Endothelial cell of umbilical vein (primary cell): ENCODE data around the gene SUCLG2. TPM values are rescaled to one million over a fixed set of nuclear protein-coding genes. Genes with fewer than 3 reads are reported as not detected.

Experiments used
- BruUV-seq: library from RNA; stranded (reverse); fragments of 400-500 nt; replicated peaks from 2 replicates; lab custom pipeline; 2021; lab: Mats Ljungman, UMichigan
- CTCF ChIA-PET: fragments of 300-600, 350-600 bp; sonication (Branson Sonifier 250); formaldehyde crosslinking; loops from one replicate; lab custom pipeline; 2021; ENCODE audit warnings: antibody characterized with exemption, inconsistent platforms; lab: Charles Lee
- POLR2A ChIA-PET: fragments of 300-600, 350-600 bp; sonication (Branson Sonifier 250); formaldehyde crosslinking; loops from one replicate; lab custom pipeline; 2021; ENCODE audit warnings: antibody characterized with exemption, inconsistent platforms; lab: Charles Lee
- DNase-seq: peaks from one replicate; pipeline ENCODE4 v3.0.0-alpha.2; 2011; ENCODE audit warnings: low read depth, low spot score
- FAIRE-seq: peaks from 2 replicates; lab custom pipeline; 2011; peaks lifted over from hg19 to GRCh38; lab: Jason Lieb, UNC
- H2AFZ ChIP-seq: 2 replicates; pipeline ENCODE4 v1.6.0; 2012; ENCODE audit warnings: low read depth, low read length, control low read depth, inconsistent platforms
- H3K27ac ChIP-seq: 2 replicates; pipeline ENCODE4 v1.5.1; 2011; ENCODE audit warnings: low read depth, mild to moderate bottlenecking, control low read depth, low read length, moderate library complexity; ENCODE audit not compliant: insufficient read depth
- H3K27me3 ChIP-seq, 2 experiments: 2 replicates each; pipeline versions ENCODE4 v1.6.0 to v1.6.1; 2011; ENCODE audit warnings: low read length in 2 of 2, mixed read lengths in 1 of 2; ENCODE audit not compliant: control insufficient read depth in 2 of 2, insufficient read depth in 2 of 2
- H3K36me3 ChIP-seq, 2 experiments: 2 replicates in 1 of 2; 3 replicates in 1 of 2; pipeline ENCODE4 v1.5.1; 2011; ENCODE audit warnings: low read length in 2 of 2, mild to moderate bottlenecking in 1 of 2, moderate library complexity in 1 of 2; ENCODE audit not compliant: control insufficient read depth in 2 of 2, insufficient read depth in 2 of 2; ENCODE audit errors: extremely low read depth in 1 of 2
- H3K4me1 ChIP-seq: 3 replicates; pipeline ENCODE4 v1.5.1; 2011; ENCODE audit warnings: mild to moderate bottlenecking, low read length; ENCODE audit not compliant: control insufficient read depth, insufficient read depth; ENCODE audit errors: extremely low read depth
- H3K4me2 ChIP-seq: 2 replicates; pipeline ENCODE4 v1.6.1; 2011; ENCODE audit warnings: low read length, control low read depth, mixed read lengths; ENCODE audit not compliant: insufficient read depth
- H3K4me3 ChIP-seq, 3 experiments: fragments of 200-600 bp in 1 of 3; sonication (generic), shearing (Covaris generic) in 1 of 3; replicated peaks in 1 of 3; 2 replicates each; pipeline ENCODE4 v1.5.1; 2011 to 2016; ENCODE audit warnings: control low read depth in 3 of 3, low read length in 3 of 3, mild to moderate bottlenecking in 2 of 3, inconsistent platforms in 1 of 3, low read depth in 1 of 3, moderate library complexity in 1 of 3; ENCODE audit not compliant: insufficient read depth in 1 of 3
- H3K79me2 ChIP-seq: 2 replicates; pipeline ENCODE4 v1.6.0; 2012; ENCODE audit warnings: low read length, inconsistent platforms; ENCODE audit not compliant: control insufficient read depth, insufficient read depth
- H3K9ac ChIP-seq: replicated peaks from 2 replicates; pipeline ENCODE3; 2011; ENCODE audit warnings: low read length, control low read depth; ENCODE audit not compliant: insufficient read depth; ENCODE audit errors: extremely low read depth
- H3K9me1 ChIP-seq: replicated peaks from 3 replicates; pipeline ENCODE4 v1.6.0; 2011; ENCODE audit warnings: mild to moderate bottlenecking, low read length; ENCODE audit not compliant: control insufficient read depth, insufficient read depth; ENCODE audit errors: extremely low read depth
- H3K9me3 ChIP-seq: replicated peaks from 2 replicates; pipeline ENCODE4 v1.5.1; 2012; ENCODE audit warnings: low read length, inconsistent platforms; ENCODE audit not compliant: control insufficient read depth, insufficient read depth
- H4K20me1 ChIP-seq: replicated peaks from 2 replicates; pipeline ENCODE3; 2011; ENCODE audit warnings: mild to moderate bottlenecking, low read length; ENCODE audit not compliant: control insufficient read depth, insufficient read depth; ENCODE audit errors: extremely low read depth
- EZH2 ChIP-seq: IDR thresholded peaks from 2 replicates; pipeline ENCODE4 v1.6.1; 2012; ENCODE audit warnings: borderline replicate concordance, low read depth, mild to moderate bottlenecking, moderate library complexity, low read length, inconsistent platforms; ENCODE audit not compliant: severe bottlenecking
- FOS ChIP-seq: IDR thresholded peaks from 2 replicates; pipeline ENCODE4 v1.6.1; 2011; ENCODE audit warnings: mild to moderate bottlenecking, low read length, moderate library complexity, borderline replicate concordance; ENCODE audit not compliant: insufficient read depth
- GATA2 ChIP-seq: IDR thresholded peaks from 2 replicates; pipeline ENCODE4 v1.7.0; 2011; ENCODE audit warnings: low read depth, mild to moderate bottlenecking, moderate library complexity, mixed read lengths, low read length; ENCODE audit not compliant: insufficient read length, insufficient read depth
- JUN ChIP-seq: IDR thresholded peaks from 2 replicates; pipeline ENCODE4 v1.6.1; 2011; ENCODE audit warnings: borderline replicate concordance, low read depth; ENCODE audit not compliant: insufficient read length, insufficient read depth
- MYC ChIP-seq: IDR thresholded peaks from one replicate; pipeline ENCODE4 v1.6.1; 2011; ENCODE audit warnings: mild to moderate bottlenecking, low read depth, low read length
- POLR2A ChIP-seq: IDR thresholded peaks from 2 replicates; pipeline ENCODE4 v1.6.1; 2012; ENCODE audit warnings: low read depth, mild to moderate bottlenecking, control low read depth, low read length
- POLR2AphosphoS5 ChIP-seq: IDR thresholded peaks from 2 replicates; pipeline ENCODE4 v1.6.1; 2012; ENCODE audit warnings: low read depth, mild to moderate bottlenecking, control low read depth, low read length, moderate library complexity; ENCODE audit not compliant: insufficient read depth
- dilution Hi-C: fragments of 300-500 bp; cut with MboI; formaldehyde crosslinking; loops from one replicate; pipeline ENCODE4 v1.15.0; 2019; ENCODE audit warnings: low sequenced_read_pairs; ENCODE audit not compliant: extremely low pct_ligation_motif_present
- intact Hi-C: fragments of 100-400 bp; cut with micrococcal nuclease; formaldehyde crosslinking; loops from one replicate; pipeline ENCODE4 v1.10.0; 2022
- polyA plus RNA-seq, 4 experiments: library from polyadenylated mRNA; depleted of rRNA in 3 of 4; stranded (reverse) in 3 of 4; unstranded in 1 of 4; fragments of >200 nt; gene quantifications; 2 replicates each; pipeline versions ENCODE4 v1.2.1 to v1.2.3, GENCODE V29; 2011 to 2012; ENCODE audit warnings: missing spikeins in 1 of 4
- total RNA-seq: library from RNA; stranded (reverse); gene quantifications from 2 replicates; pipeline ENCODE4 v1.2.3, GENCODE V29; 2021
- TF ChIP-seq, protein P1 (sequence below), 2 donors: IDR thresholded peaks; 1 replicate in 1 of 2; 2 replicates in 1 of 2; pipeline ENCODE4 v1.5.1; 2011; ENCODE audit warnings: low read length in 2 of 2, mild to moderate bottlenecking in 2 of 2, moderate library complexity in 2 of 2, control low read depth in 1 of 2, inconsistent platforms in 1 of 2, low read depth in 1 of 2; ENCODE audit not compliant: insufficient read depth in 1 of 2; ENCODE audit errors: extremely low read depth in 1 of 2
- TF ChIP-seq, protein P2 (sequence below): IDR thresholded peaks from 2 replicates; pipeline ENCODE4 v1.6.1; 2011; ENCODE audit not compliant: insufficient read depth, insufficient read length

Gene SUCLG2
- total and polyA plus RNA-seq, 2 donors (not counting 3 experiments of a cell fraction or from before 2014, with no cell fraction given), result 8.1 to 38.3 TPM

GRCh38 chr3:67561266-67561665, 93.1 kb downstream of the SUCLG2 start:
- no peak overlapping the region for H3K4me2 ChIP-seq
- no peaks in the 10 kb centered on the region for H3K36me3 ChIP-seq
- no peak for FAIRE-seq
- dilution Hi-C loops, result no loop called here
- peaks cover 3% of the 10 kb centered on the region for H4K20me1 ChIP-seq
- DNase-seq, result no peak
- no TSS peak for BruUV-seq
- no peak overlapping the region for H3K9ac ChIP-seq
- no peaks in the 10 kb centered on the region for H3K27me3 ChIP-seq
- H3K9me1 ChIP-seq, result no peaks in the 10 kb centered on the region
- H2AFZ ChIP-seq, result no peak overlapping the region
- intact Hi-C loops, result no loop called here
- ChIA-PET POLR2A (no interaction called here), CTCF (no interaction called here)
- peaks cover 4% of the 10 kb centered on the region for H3K4me1 ChIP-seq
- no peak overlapping the region for H3K27ac ChIP-seq
- H3K4me3 ChIP-seq, result no peak overlapping the region
- H3K79me2 ChIP-seq, result no peaks in the 10 kb centered on the region
- H3K9me3 ChIP-seq, result no peaks in the 10 kb centered on the region
- TF ChIP-seq EZH2, result no peak
- TF ChIP-seq JUN, result no peak
- TF ChIP-seq, protein P1, sequence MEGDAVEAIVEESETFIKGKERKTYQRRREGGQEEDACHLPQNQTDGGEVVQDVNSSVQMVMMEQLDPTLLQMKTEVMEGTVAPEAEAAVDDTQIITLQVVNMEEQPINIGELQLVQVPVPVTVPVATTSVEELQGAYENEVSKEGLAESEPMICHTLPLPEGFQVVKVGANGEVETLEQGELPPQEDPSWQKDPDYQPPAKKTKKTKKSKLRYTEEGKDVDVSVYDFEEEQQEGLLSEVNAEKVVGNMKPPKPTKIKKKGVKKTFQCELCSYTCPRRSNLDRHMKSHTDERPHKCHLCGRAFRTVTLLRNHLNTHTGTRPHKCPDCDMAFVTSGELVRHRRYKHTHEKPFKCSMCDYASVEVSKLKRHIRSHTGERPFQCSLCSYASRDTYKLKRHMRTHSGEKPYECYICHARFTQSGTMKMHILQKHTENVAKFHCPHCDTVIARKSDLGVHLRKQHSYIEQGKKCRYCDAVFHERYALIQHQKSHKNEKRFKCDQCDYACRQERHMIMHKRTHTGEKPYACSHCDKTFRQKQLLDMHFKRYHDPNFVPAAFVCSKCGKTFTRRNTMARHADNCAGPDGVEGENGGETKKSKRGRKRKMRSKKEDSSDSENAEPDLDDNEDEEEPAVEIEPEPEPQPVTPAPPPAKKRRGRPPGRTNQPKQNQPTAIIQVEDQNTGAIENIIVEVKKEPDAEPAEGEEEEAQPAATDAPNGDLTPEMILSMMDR (IDR thresholded peaks at IDR 0.05; ENCODE audit: extremely low read depth in 1 of 2, insufficient read depth in 1 of 2, low read depth in 1 of 2, low read length in 2 of 2), result no peak
- TF ChIP-seq, protein P2, sequence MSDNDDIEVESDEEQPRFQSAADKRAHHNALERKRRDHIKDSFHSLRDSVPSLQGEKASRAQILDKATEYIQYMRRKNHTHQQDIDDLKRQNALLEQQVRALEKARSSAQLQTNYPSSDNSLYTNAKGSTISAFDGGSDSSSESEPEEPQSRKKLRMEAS, result no peak
- TF ChIP-seq POLR2AphosphoS5, result no peak
- TF ChIP-seq GATA2, result no peak
- no peak for TF ChIP-seq FOS
- no peak for TF ChIP-seq POLR2A
- TF ChIP-seq MYC, result no peak
